Esophagus muscularis mucosa (tissue), 4 donors: ENCODE data around the gene SPIRE2. TPM values are rescaled to one million over a fixed set of nuclear protein-coding genes. Genes with fewer than 3 reads are reported as not detected.
"Not testable (repeated sequence)": the region's sequence is repeated elsewhere in the genome, so short reads cannot be mapped to it uniquely, and the experiment has no call there.

Experiments used
- DNase-seq: peaks from one replicate; pipeline ENCODE4 v3.0.0-alpha.2; 2017; ENCODE audit errors: extremely low spot score
- H3K27ac ChIP-seq, 4 donors: fragments of 200-600 bp; sonication (generic); replicated peaks in 1 of 4; 1 replicate in 3 of 4; 2 replicates in 1 of 4; pipeline ENCODE4 v1.5.1; 2016 to 2019; ENCODE audit warnings: mild to moderate bottlenecking in 1 of 4
- H3K27me3 ChIP-seq, 4 donors: fragments of 200-600 bp; sonication (generic); one replicate each; pipeline versions ENCODE4 v1.5.1 to v1.6.0; 2016 to 2019
- H3K36me3 ChIP-seq, 4 donors: fragments of 200-600 bp; sonication (generic); one replicate each; pipeline ENCODE4 v1.5.1; 2016 to 2019
- H3K4me1 ChIP-seq, 4 donors: fragments of 200-600 bp; sonication (generic); one replicate each; pipeline ENCODE4 v1.5.1; 2016 to 2019
- H3K4me3 ChIP-seq, 4 donors: fragments of 200-600 bp; sonication (generic); 1 replicate in 2 of 4; 2 replicates in 2 of 4; pipeline ENCODE4 v1.5.1; 2016 to 2019; ENCODE audit warnings: mild to moderate bottlenecking in 4 of 4, moderate library complexity in 1 of 4
- H3K9me3 ChIP-seq, 4 donors: fragments of 200-600 bp; sonication (generic); 1 replicate in 3 of 4; 2 replicates in 1 of 4; pipeline ENCODE4 v1.5.1; 2016 to 2019
- CTCF ChIP-seq, 3 experiments: fragments of 200-600 bp in 2 of 3; fragments of 450-650 bp in 1 of 3; sonication (generic) in 2 of 3; IDR thresholded peaks; one replicate each; pipeline ENCODE4 v1.5.1; 2017 to 2019; ENCODE audit warnings: antibody characterized with exemption in 3 of 3, mild to moderate bottlenecking in 2 of 3, moderate library complexity in 1 of 3
- EP300 ChIP-seq: sonication (generic); formaldehyde crosslinking; IDR thresholded peaks from one replicate; pipeline ENCODE4 v1.6.1; 2017; ENCODE audit warnings: antibody characterized with exemption
- POLR2A ChIP-seq: fragments of 450-650 bp; IDR thresholded peaks from one replicate; pipeline ENCODE4 v1.6.1; 2017; ENCODE audit warnings: antibody characterized with exemption, moderate library complexity, mild to moderate bottlenecking, low read depth
- POLR2AphosphoS5 ChIP-seq, 2 donors: sonication (generic); formaldehyde crosslinking; IDR thresholded peaks; one replicate each; pipeline ENCODE4 v1.6.1; 2017; ENCODE audit warnings: antibody characterized with exemption in 2 of 2
- WGBS: methylation state at CpG from one replicate; pipeline ENCODE4 v1.1.5; 2018; 5-methylcytosine and 5-hydroxymethylcytosine counted together
- intact Hi-C: fragments of 100-400 bp; cut with DNase I; formaldehyde crosslinking; loops from one replicate; pipeline ENCODE4 v1.15.1; 2023
- total RNA-seq, 4 donors: library from RNA; depleted of rRNA; stranded (reverse); fragments of >200 nt; gene quantifications; one replicate each; pipeline versions ENCODE4 v1.1.0 to v1.2.1, GENCODE V29; 2016

The SPIRE2 gene
- total RNA-seq, result 1 to 10 TPM; 1.8 to 7.2 (median 4.2) TPM

GRCh38 chr16:89828199-89828869 is at the start of gene SPIRE2:
Gene SPIRE2 (plus strand): TSS chr16:89828475. CDS start chr16:89828551, 76 bp downstream.
- Histone ChIP-seq H3K4me3 (peak within 1 kb of the TSS; percentile 56 to 70 (median 65)), H3K36me3 (no peaks in the 10 kb centered on the region), H3K4me1 (peaks cover 12 to 25% (median 19%) of the 10 kb centered on the region in 4 donors), H3K27me3 (no peaks in the 10 kb centered on the region), H3K9me3 (no peaks in the 10 kb centered on the region), H3K27ac (peak within 1 kb of the TSS; percentile 80 to 84 (median 82))
- TF ChIP-seq POLR2AphosphoS5 (IDR thresholded peaks at IDR 0.05) (peak in 1 of 2 donors; percentile 32), POLR2A (no peak)
- DNase-seq, result no peak
- WGBS, result 0% methylated on average over 4 of the region's 98 CpGs
- intact Hi-C loops, result no loop called here

GRCh38 chr16:89779231-89779908 is 48.9 kb upstream of the SPIRE2 start:
- no peak for TF ChIP-seq EP300
- TF ChIP-seq POLR2AphosphoS5 (IDR thresholded peaks at IDR 0.05), result no peak
- TF ChIP-seq POLR2A, result no peak
- no peak for TF ChIP-seq CTCF (IDR thresholded peaks at IDR 0.05)
- DNase-seq, result no peak
- no peaks in the 10 kb centered on the region for H3K4me1 ChIP-seq
- no peak overlapping the region for H3K27ac ChIP-seq
- no peak overlapping the region for H3K4me3 ChIP-seq
- no peaks in the 10 kb centered on the region for H3K9me3 ChIP-seq
- H3K27me3 ChIP-seq, result no peaks in the 10 kb centered on the region
- H3K36me3 ChIP-seq, result no peaks in the 10 kb centered on the region
- 95% methylated on average over 9 of the region's 13 CpGs for WGBS
- intact Hi-C loops, result no loop called here

- intact Hi-C loops, result no loop called here
- Histone ChIP-seq H3K36me3 (no peaks in the 10 kb centered on the region), H3K9me3 (no peaks in the 10 kb centered on the region), H3K27me3 (no peaks in the 10 kb centered on the region), H3K27ac (no peak overlapping the region), H3K4me1 (no peaks in the 10 kb centered on the region), H3K4me3 (no peak overlapping the region)
- TF ChIP-seq POLR2AphosphoS5 (IDR thresholded peaks at IDR 0.05), result no peak
- no peak for TF ChIP-seq POLR2A
- no peak for TF ChIP-seq CTCF (IDR thresholded peaks at IDR 0.05)
- no peak for TF ChIP-seq EP300
- no peak for DNase-seq
- WGBS, result 98% methylated on average over 6 of the region's 6 CpGs
Measured at GRCh38 chr16:89779909-89780305, 48.4 kb upstream of the SPIRE2 start.

GRCh38 chr16:89782489-89782888 is 45.8 kb upstream of the SPIRE2 start:
- H3K27me3 ChIP-seq, result no peaks in the 10 kb centered on the region
- H3K36me3 ChIP-seq, result no peaks in the 10 kb centered on the region
- WGBS, result 93% methylated on average over 6 of the region's 6 CpGs
- no peaks in the 10 kb centered on the region for H3K9me3 ChIP-seq
- H3K4me1 ChIP-seq, result no peaks in the 10 kb centered on the region
- H3K27ac ChIP-seq, result no peak overlapping the region
- intact Hi-C loops, result no loop called here
- no peak overlapping the region for H3K4me3 ChIP-seq
- DNase-seq, result no peak
- TF ChIP-seq POLR2AphosphoS5 (IDR thresholded peaks at IDR 0.05) (no peak), CTCF (IDR thresholded peaks at IDR 0.05) (no peak), EP300 (no peak), POLR2A (no peak)

GRCh38 chr16:89783952-89784351 is 44.3 kb upstream of the SPIRE2 start:
- WGBS, result 92% methylated on average over 6 of the region's 6 CpGs
- intact Hi-C loops, result not testable (repeated sequence)

More at GRCh38 chr16:89783952-89784351, 44.3 kb upstream of the SPIRE2 start:
- H3K27me3 ChIP-seq, H3K9me3 ChIP-seq, H3K36me3 ChIP-seq, H3K4me1 ChIP-seq, H3K27ac ChIP-seq, H3K4me3 ChIP-seq, DNase-seq: not testable (repeated sequence)
